Liver (tissue), 3 donors: Measurements from ENCODE around the gene OCA2.

Experiments
- GABPA ChIP-seq, 2 donors: IDR thresholded peaks in 1 of 2; conservative IDR thresholded peaks in 1 of 2; 2 replicates each; pipeline ENCODE4 v1.6.1; 2016; ENCODE audit warnings: antibody characterized with exemption in 2 of 2, mild to moderate bottlenecking in 1 of 2, moderate library complexity in 1 of 2
- YY1 ChIP-seq: IDR thresholded peaks from 2 replicates; pipeline ENCODE4 v1.6.1; 2016; ENCODE audit warnings: antibody characterized with exemption, mild to moderate bottlenecking
- TF ChIP-seq, protein P1 (sequence below): fragments of 150-350 bp; IDR thresholded peaks from 2 replicates; pipeline ENCODE4 v1.5.1; 2017; ENCODE audit warnings: improper control_type of control experiment, low read depth, low read length; ENCODE audit not compliant: missing input control
- donor health status: healthy.
- donor health status: healthy.

GRCh38 chr15:28030801-28031200 is 68.3 kb downstream of the OCA2 start:
- TF ChIP-seq GABPA (IDR thresholded peaks at IDR 0.05 in 1 of 2, conservative IDR thresholded peaks at IDR 0.05 in 1 of 2) (no peak), YY1 (no peak)
- TF ChIP-seq, protein P1, sequence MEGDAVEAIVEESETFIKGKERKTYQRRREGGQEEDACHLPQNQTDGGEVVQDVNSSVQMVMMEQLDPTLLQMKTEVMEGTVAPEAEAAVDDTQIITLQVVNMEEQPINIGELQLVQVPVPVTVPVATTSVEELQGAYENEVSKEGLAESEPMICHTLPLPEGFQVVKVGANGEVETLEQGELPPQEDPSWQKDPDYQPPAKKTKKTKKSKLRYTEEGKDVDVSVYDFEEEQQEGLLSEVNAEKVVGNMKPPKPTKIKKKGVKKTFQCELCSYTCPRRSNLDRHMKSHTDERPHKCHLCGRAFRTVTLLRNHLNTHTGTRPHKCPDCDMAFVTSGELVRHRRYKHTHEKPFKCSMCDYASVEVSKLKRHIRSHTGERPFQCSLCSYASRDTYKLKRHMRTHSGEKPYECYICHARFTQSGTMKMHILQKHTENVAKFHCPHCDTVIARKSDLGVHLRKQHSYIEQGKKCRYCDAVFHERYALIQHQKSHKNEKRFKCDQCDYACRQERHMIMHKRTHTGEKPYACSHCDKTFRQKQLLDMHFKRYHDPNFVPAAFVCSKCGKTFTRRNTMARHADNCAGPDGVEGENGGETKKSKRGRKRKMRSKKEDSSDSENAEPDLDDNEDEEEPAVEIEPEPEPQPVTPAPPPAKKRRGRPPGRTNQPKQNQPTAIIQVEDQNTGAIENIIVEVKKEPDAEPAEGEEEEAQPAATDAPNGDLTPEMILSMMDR, result no peak
